ENCODE data around the gene STX1B. TPM values are rescaled to one million over a fixed set of nuclear protein-coding genes. Genes with fewer than 3 reads are reported as not detected.

The STX1B gene
- total and polyA plus RNA-seq, 2 of the 8 experiments (the other 6 are each of a cell fraction or from before 2014, with no cell fraction given) = 8.9 to 20.2 TPM

- FAIRE-seq = no peak
- 0 out of 2 replicates have a peak, but pooled peaks have one; percentile 10 for TF ChIP-seq YY1 (IDR thresholded peaks at IDR 0.05; ENCODE audit: low read depth, low read length)
- no peak for TF ChIP-seq GTF2F1 (IDR thresholded peaks at IDR 0.05; ENCODE audit: borderline replicate concordance, low read depth, low read length)
- TF ChIP-seq CTBP2 (IDR thresholded peaks at IDR 0.05; ENCODE audit: borderline replicate concordance, insufficient read depth, insufficient read length, low read length) = no peak
- TF ChIP-seq SP2 (IDR thresholded peaks at IDR 0.05; ENCODE audit: low read length) = no peak
- no peak for TF ChIP-seq CEBPB (IDR thresholded peaks at IDR 0.05; ENCODE audit: low read depth, low read length)
- TF ChIP-seq BCL11A (IDR thresholded peaks at IDR 0.05; ENCODE audit: low read depth in 2 of 2, low read length in 2 of 2) = no peak
- TF ChIP-seq JUND (IDR thresholded peaks at IDR 0.05; ENCODE audit: low read length) = no peak
- TF ChIP-seq NRF1 (IDR thresholded peaks at IDR 0.05; ENCODE audit: low read depth, low read length) = no peak
Observed at GRCh38 chr16:30956601-30957455, 53.6 kb downstream of the STX1B start.

More at GRCh38 chr16:30956601-30957455, 53.6 kb downstream of the STX1B start:
- Histone ChIP-seq H4K8ac (ENCODE audit: extremely low read depth, insufficient read depth, low read length) (peak overlapping the region; percentile 94), H3K56ac (replicated peaks; ENCODE audit: insufficient read length, low read depth, low read length) (peak overlapping the region; percentile 79), H2AK5ac (ENCODE audit: low read depth, low read length) (no peak overlapping the region; the same call in 1 of the 2 replicates), H3K4me2 (ENCODE audit: insufficient read depth in 1 of 2, low read depth in 2 of 2, low read length in 2 of 2) (peak overlapping the region; percentile 54 to 73), H3K9me3 (ENCODE audit: insufficient read depth in 2 of 2, low read depth in 1 of 2, low read length in 1 of 2) (no peaks in the 10 kb centered on the region), H2BK20ac (ENCODE audit: low read length) (no peak overlapping the region), H2BK5ac (ENCODE audit: low read depth, low read length) (peak overlapping the region; percentile 96), H3K79me1 (ENCODE audit: low read depth, low read length) (peaks cover 9% of the 10 kb centered on the region), H3K18ac (ENCODE audit: extremely low read depth, low read length) (peak overlapping the region; percentile 89), H2BK15ac (ENCODE audit: low read length) (no peak overlapping the region; the same call in 1 of the 2 replicates), H2BK120ac (replicated peaks; ENCODE audit: low read depth, low read length) (no peak overlapping the region), H4K20me1 (replicated peaks in 1 of 2; ENCODE audit: control insufficient read depth in 1 of 2, insufficient read depth in 2 of 2, low read length in 2 of 2) (peaks cover 12 to 18% of the 10 kb centered on the region in 2 experiments), H3K36me3 (ENCODE audit: control insufficient read depth in 2 of 4, insufficient read depth in 4 of 4, low read length in 3 of 4) (peaks cover 20 to 26% (median 25%) of the 10 kb centered on the region in 4 experiments), H3K79me2 (ENCODE audit: control insufficient read depth in 1 of 2, insufficient read depth in 2 of 2, low read length in 2 of 2) (peaks cover 0 to 17% of the 10 kb centered on the region in 2 experiments; a peak in 3 of 4 replicates), H3K4ac (replicated peaks; ENCODE audit: insufficient read length, low read depth, low read length) (peak overlapping the region; percentile 86), H2BK12ac (ENCODE audit: low read depth, low read length) (peak overlapping the region; percentile 71; the same call in 1 of the 2 replicates), H2AFZ (ENCODE audit: low read length) (peak overlapping the region; percentile 98), H3K14ac (ENCODE audit: insufficient read length) (no peak overlapping the region), H3K4me1 (replicated peaks in 1 of 4; ENCODE audit: control insufficient read depth in 3 of 4, insufficient read depth in 4 of 4, low read length in 3 of 4) (peaks cover 0 to 9% (median 2%) of the 10 kb centered on the region in 4 experiments; a peak in 3 of 7 replicates), H4K5ac (ENCODE audit: insufficient read length, low read depth, low read length) (peak overlapping the region; percentile 85), H3K23me2 (ENCODE audit: low read depth, low read length) (no peaks in the 10 kb centered on the region; the same call in 1 of the 2 replicates), H3K27me3 (replicated peaks in 1 of 4; ENCODE audit: control insufficient read depth in 3 of 4, extremely low read depth in 1 of 4, insufficient read depth in 3 of 4, low read length in 3 of 4) (no peaks in the 10 kb centered on the region), H4K91ac (replicated peaks; ENCODE audit: insufficient read length, low read length) (peak overlapping the region; percentile 92), H3K4me3 (ENCODE audit: extremely low read depth in 1 of 4, insufficient read depth in 2 of 4, low read depth in 3 of 4, low read length in 4 of 4) (peak overlapping the region; percentile 60 to 96 (median 90)), H3K23ac (ENCODE audit: insufficient read length) (no peak overlapping the region), H3K27ac (ENCODE audit: low read depth, low read length) (peak overlapping the region; percentile 100), H3K9ac (replicated peaks in 1 of 4; ENCODE audit: extremely low read depth in 1 of 4, low read depth in 3 of 4, low read length in 3 of 4) (peak overlapping the region; percentile 76 to 100 (median 94))
- DNase-seq (ENCODE audit: low read depth in 1 of 2, low spot score in 2 of 2) = peak in 1 of 2 experiments; percentile 93
- POLR2A ChIA-PET (ENCODE audit: partially characterized antibody) = interaction anchor here (0.5 to 2.9 kb wide), 14 partner anchors 8 to 465 kb away, joined by 3 to 25 read pairs (median 4); partner anchors contain the start of genes ORAI3, ZNF646 and ZNF668
- WGBS, 2 experiments (ENCODE audit: extremely low coverage in 1 of 2, insufficient coverage in 1 of 2, insufficient read length in 1 of 2, insufficient replicate concordance in 2 of 2, low coverage in 1 of 2, low lambda C conversion rate in 2 of 2, missing lambda C conversion rate in 1 of 2) = 46% methylated on average over 29 of the region's 42 CpGs; no CpG with 5 or more reads in 1 of the 2 experiments
- CTCF ChIA-PET (ENCODE audit: partially characterized antibody) = interaction anchor here (1.1 to 2.0 kb wide), 2 partner anchors 12 to 22 kb away, joined by 3 to 8 read pairs; no protein-coding TSS in a partner anchor
